Panc1 (cell line): ENCODE results near the gene PHKB.

Experiments used
- POLR2AphosphoS5 ChIP-seq: IDR thresholded peaks from 2 replicates; pipeline ENCODE4 v1.6.1; 2012; ENCODE audit warnings: mild to moderate bottlenecking, low read depth, low read length, moderate library complexity
- TF ChIP-seq, protein P1 (sequence below), 2 experiments: IDR thresholded peaks; 2 replicates each; pipeline ENCODE4 v1.6.1; 2011 to 2012; ENCODE audit warnings: low read depth in 2 of 2, control low read depth in 1 of 2, low read length in 1 of 2, mild to moderate bottlenecking in 1 of 2, moderate library complexity in 1 of 2; ENCODE audit not compliant: insufficient read depth in 1 of 2
- TF ChIP-seq, protein P2 (sequence below): fragments of 450-650 bp; IDR thresholded peaks from 2 replicates; pipeline ENCODE4 v1.5.1; 2017; ENCODE audit warnings: mild to moderate bottlenecking

GRCh38 chr16:47657977-47658376 is 196.8 kb downstream of the PHKB start:
- TF ChIP-seq POLR2AphosphoS5: no peak
- TF ChIP-seq, protein P1, sequence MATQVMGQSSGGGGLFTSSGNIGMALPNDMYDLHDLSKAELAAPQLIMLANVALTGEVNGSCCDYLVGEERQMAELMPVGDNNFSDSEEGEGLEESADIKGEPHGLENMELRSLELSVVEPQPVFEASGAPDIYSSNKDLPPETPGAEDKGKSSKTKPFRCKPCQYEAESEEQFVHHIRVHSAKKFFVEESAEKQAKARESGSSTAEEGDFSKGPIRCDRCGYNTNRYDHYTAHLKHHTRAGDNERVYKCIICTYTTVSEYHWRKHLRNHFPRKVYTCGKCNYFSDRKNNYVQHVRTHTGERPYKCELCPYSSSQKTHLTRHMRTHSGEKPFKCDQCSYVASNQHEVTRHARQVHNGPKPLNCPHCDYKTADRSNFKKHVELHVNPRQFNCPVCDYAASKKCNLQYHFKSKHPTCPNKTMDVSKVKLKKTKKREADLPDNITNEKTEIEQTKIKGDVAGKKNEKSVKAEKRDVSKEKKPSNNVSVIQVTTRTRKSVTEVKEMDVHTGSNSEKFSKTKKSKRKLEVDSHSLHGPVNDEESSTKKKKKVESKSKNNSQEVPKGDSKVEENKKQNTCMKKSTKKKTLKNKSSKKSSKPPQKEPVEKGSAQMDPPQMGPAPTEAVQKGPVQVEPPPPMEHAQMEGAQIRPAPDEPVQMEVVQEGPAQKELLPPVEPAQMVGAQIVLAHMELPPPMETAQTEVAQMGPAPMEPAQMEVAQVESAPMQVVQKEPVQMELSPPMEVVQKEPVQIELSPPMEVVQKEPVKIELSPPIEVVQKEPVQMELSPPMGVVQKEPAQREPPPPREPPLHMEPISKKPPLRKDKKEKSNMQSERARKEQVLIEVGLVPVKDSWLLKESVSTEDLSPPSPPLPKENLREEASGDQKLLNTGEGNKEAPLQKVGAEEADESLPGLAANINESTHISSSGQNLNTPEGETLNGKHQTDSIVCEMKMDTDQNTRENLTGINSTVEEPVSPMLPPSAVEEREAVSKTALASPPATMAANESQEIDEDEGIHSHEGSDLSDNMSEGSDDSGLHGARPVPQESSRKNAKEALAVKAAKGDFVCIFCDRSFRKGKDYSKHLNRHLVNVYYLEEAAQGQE (IDR thresholded peaks at IDR 0.05; ENCODE audit: insufficient read depth in 1 of 2, low read depth in 2 of 2, low read length in 1 of 2): no peak
- TF ChIP-seq, protein P2, sequence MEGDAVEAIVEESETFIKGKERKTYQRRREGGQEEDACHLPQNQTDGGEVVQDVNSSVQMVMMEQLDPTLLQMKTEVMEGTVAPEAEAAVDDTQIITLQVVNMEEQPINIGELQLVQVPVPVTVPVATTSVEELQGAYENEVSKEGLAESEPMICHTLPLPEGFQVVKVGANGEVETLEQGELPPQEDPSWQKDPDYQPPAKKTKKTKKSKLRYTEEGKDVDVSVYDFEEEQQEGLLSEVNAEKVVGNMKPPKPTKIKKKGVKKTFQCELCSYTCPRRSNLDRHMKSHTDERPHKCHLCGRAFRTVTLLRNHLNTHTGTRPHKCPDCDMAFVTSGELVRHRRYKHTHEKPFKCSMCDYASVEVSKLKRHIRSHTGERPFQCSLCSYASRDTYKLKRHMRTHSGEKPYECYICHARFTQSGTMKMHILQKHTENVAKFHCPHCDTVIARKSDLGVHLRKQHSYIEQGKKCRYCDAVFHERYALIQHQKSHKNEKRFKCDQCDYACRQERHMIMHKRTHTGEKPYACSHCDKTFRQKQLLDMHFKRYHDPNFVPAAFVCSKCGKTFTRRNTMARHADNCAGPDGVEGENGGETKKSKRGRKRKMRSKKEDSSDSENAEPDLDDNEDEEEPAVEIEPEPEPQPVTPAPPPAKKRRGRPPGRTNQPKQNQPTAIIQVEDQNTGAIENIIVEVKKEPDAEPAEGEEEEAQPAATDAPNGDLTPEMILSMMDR: no peak
